PFSK-1 (cell line): ENCODE measurements around the gene FAM83G.

Experiments used
- POLR2AphosphoS5 ChIP-seq: IDR thresholded peaks from 2 replicates; pipeline ENCODE4 v1.6.1; 2012; ENCODE audit warnings: low read depth, mild to moderate bottlenecking, control low read depth, low read length, moderate library complexity
- REST ChIP-seq, 2 experiments: IDR thresholded peaks; 2 replicates each; pipeline versions ENCODE4 v1.6.1 to v1.8.0; 2011 to 2012; ENCODE audit warnings: low read depth in 2 of 2, low read length in 2 of 2, control low read depth in 1 of 2, inconsistent platforms in 1 of 2, mild to moderate bottlenecking in 1 of 2, moderate library complexity in 1 of 2; ENCODE audit not compliant: insufficient read depth in 1 of 2
- TAF1 ChIP-seq: IDR thresholded peaks from 2 replicates; pipeline ENCODE4 v1.6.1; 2012; ENCODE audit warnings: low read length, control low read depth, borderline replicate concordance; ENCODE audit not compliant: insufficient read depth

DNA sequence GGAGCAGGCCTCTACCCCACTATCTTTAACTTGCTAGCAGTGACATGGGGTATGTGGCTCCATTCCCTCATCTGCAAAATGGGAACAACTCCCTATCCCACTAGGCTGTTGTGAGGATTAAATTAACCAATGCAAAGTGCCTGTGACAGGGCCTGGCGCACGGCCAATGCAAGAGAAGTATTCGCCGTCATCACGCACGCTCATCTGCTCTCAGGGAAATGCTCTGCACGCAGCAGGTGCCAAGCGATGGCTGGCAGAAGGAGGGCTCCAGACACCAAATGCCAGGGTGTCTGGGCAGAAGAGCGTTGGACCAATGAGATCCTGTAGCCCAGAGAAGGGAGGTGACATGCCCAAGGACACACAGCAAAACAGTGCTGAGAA is 17.3 kb downstream of the FAM83G start:
- TF ChIP-seq REST (IDR thresholded peaks at IDR 0.05; ENCODE audit: insufficient read depth in 1 of 2, low read depth in 2 of 2, low read length in 2 of 2), result no peak
- TF ChIP-seq TAF1, result no peak
- no peak for TF ChIP-seq POLR2AphosphoS5
